H9 (cell line): ENCODE measurements around the gene CUEDC1. TPM values are rescaled to one million over a fixed set of nuclear protein-coding genes. Genes with fewer than 3 reads are reported as not detected.

ENCODE experiments used
- DNase-seq: peaks from one replicate; pipeline ENCODE4 v3.0.0-alpha.2; 2017
- H2AFZ ChIP-seq: one replicate; pipeline ENCODE4 v1.6.1; 2013; ENCODE audit warnings: mild to moderate bottlenecking, low read length, control low read depth, moderate library complexity
- H2AK5ac ChIP-seq: 2 replicates; pipeline ENCODE4 v1.6.1; 2013; ENCODE audit warnings: low read length, control low read depth, mixed read lengths; ENCODE audit not compliant: insufficient read length
- H2BK120ac ChIP-seq: one replicate; pipeline ENCODE4 v1.6.1; 2013; ENCODE audit warnings: low read depth, mild to moderate bottlenecking, low read length, control low read depth, inconsistent platforms; ENCODE audit not compliant: poor library complexity, severe bottlenecking
- H2BK12ac ChIP-seq: 2 replicates; pipeline ENCODE4 v1.6.1; 2013; ENCODE audit warnings: low read length, control low read depth, mixed read lengths, low read depth; ENCODE audit not compliant: insufficient read length
- H2BK15ac ChIP-seq: 2 replicates; pipeline ENCODE4 v1.6.1; 2013; ENCODE audit warnings: low read depth, low read length, control low read depth
- H2BK20ac ChIP-seq: one replicate; pipeline ENCODE4 v1.6.1; 2013; ENCODE audit warnings: low read depth, mild to moderate bottlenecking, low read length, control low read depth, inconsistent platforms; ENCODE audit not compliant: poor library complexity, severe bottlenecking
- H2BK5ac ChIP-seq: 2 replicates; pipeline ENCODE4 v1.6.1; 2013; ENCODE audit warnings: low read length, control low read depth, mixed read lengths; ENCODE audit not compliant: insufficient read length
- H3K14ac ChIP-seq: 2 replicates; pipeline ENCODE4 v1.6.1; 2013; ENCODE audit warnings: low read length, control low read depth; ENCODE audit not compliant: insufficient read depth
- H3K18ac ChIP-seq: 2 replicates; pipeline ENCODE4 v1.6.1; 2013; ENCODE audit warnings: low read depth, mild to moderate bottlenecking, mixed read lengths, low read length, control low read depth; ENCODE audit not compliant: insufficient read length
- H3K23ac ChIP-seq: 2 replicates; pipeline ENCODE4 v1.6.1; 2013; ENCODE audit warnings: low read length, control low read depth, mixed read lengths, low read depth; ENCODE audit not compliant: insufficient read length
- H3K23me2 ChIP-seq: 2 replicates; pipeline ENCODE4 v1.6.1; 2013; ENCODE audit warnings: low read depth, mild to moderate bottlenecking, mixed read lengths, low read length, control low read depth; ENCODE audit not compliant: insufficient read length, poor library complexity, severe bottlenecking
- H3K27ac ChIP-seq: 2 replicates; pipeline ENCODE4 v1.5.1; 2013; ENCODE audit warnings: low read length, control low read depth, mixed read lengths, low read depth; ENCODE audit not compliant: insufficient read length
- H3K27me3 ChIP-seq: 2 replicates; pipeline ENCODE4 v1.6.1; 2013; ENCODE audit warnings: low read length, control low read depth, inconsistent platforms; ENCODE audit not compliant: insufficient read depth
- H3K4ac ChIP-seq: 2 replicates; pipeline ENCODE4 v1.6.1; 2013; ENCODE audit warnings: low read depth, mild to moderate bottlenecking, control low read depth, inconsistent platforms, low read length, moderate library complexity
- H3K4me1 ChIP-seq: 2 replicates; pipeline ENCODE4 v1.6.1; 2013; ENCODE audit warnings: low read length, control low read depth, inconsistent platforms; ENCODE audit not compliant: insufficient read depth
- H3K4me2 ChIP-seq: 2 replicates; pipeline ENCODE4 v1.6.1; 2013; ENCODE audit warnings: low read length, control low read depth, mixed read lengths; ENCODE audit not compliant: insufficient read length, insufficient read depth
- H3K56ac ChIP-seq: 2 replicates; pipeline ENCODE4 v1.6.1; 2013; ENCODE audit warnings: low read depth, mild to moderate bottlenecking, mixed read lengths, low read length, control low read depth; ENCODE audit not compliant: insufficient read length
- H3K79me1 ChIP-seq: 2 replicates; pipeline ENCODE4 v1.6.1; 2013; ENCODE audit warnings: low read depth, mild to moderate bottlenecking, moderate library complexity, low read length, control low read depth, inconsistent platforms; ENCODE audit not compliant: insufficient read depth, poor library complexity, severe bottlenecking
- H3K79me2 ChIP-seq: 2 replicates; pipeline ENCODE4 v1.6.1; 2013; ENCODE audit warnings: low read length, control low read depth, inconsistent platforms; ENCODE audit not compliant: insufficient read depth
- H3K9ac ChIP-seq: 2 replicates; pipeline ENCODE4 v1.6.1; 2013; ENCODE audit warnings: low read length, control low read depth, mixed read lengths; ENCODE audit not compliant: insufficient read length; ENCODE audit errors: extremely low read depth
- H3K9me3 ChIP-seq: one replicate; pipeline ENCODE4 v1.6.1; 2013; ENCODE audit warnings: low read depth, low read length, inconsistent platforms; ENCODE audit not compliant: control insufficient read depth
- H3T11ph ChIP-seq: one replicate; pipeline ENCODE4 v1.6.1; 2013; ENCODE audit warnings: mild to moderate bottlenecking, low read length, control low read depth, inconsistent platforms
- H4K20me1 ChIP-seq: one replicate; pipeline ENCODE4 v1.6.1; 2013; ENCODE audit not compliant: control insufficient read depth, insufficient read length, insufficient read depth
- H4K5ac ChIP-seq: 2 replicates; pipeline ENCODE4 v1.6.1; 2013; ENCODE audit warnings: low read depth, mild to moderate bottlenecking, mixed read lengths, low read length, control low read depth; ENCODE audit not compliant: insufficient read length
- H4K8ac ChIP-seq: replicated peaks from 2 replicates; pipeline ENCODE4 v1.6.1; 2013; ENCODE audit warnings: low read length, control low read depth, mixed read lengths, low read depth; ENCODE audit not compliant: insufficient read length
- H4K91ac ChIP-seq: 2 replicates; pipeline ENCODE4 v1.6.1; 2013; ENCODE audit warnings: low read depth, mild to moderate bottlenecking, moderate library complexity, mixed read lengths, low read length, control low read depth; ENCODE audit not compliant: insufficient read length
- H3K27ac Mint-ChIP-seq, 3 experiments: 2 replicates in 2 of 3; 3 replicates in 1 of 3; pipeline ENCODE4 v1.8.0; 2020 to 2021; ENCODE audit warnings: mixed read lengths in 3 of 3, mild to moderate bottlenecking in 1 of 3, moderate library complexity in 1 of 3
- H3K27me3 Mint-ChIP-seq: 2 replicates; pipeline ENCODE4 v1.8.0; 2021; ENCODE audit warnings: low read depth, mild to moderate bottlenecking, moderate library complexity, mixed read lengths
- H3K36me3 Mint-ChIP-seq, 3 experiments: 2 replicates in 2 of 3; 3 replicates in 1 of 3; pipeline ENCODE4 v1.8.0; 2020 to 2021; ENCODE audit warnings: low read depth in 3 of 3, mixed read lengths in 3 of 3; ENCODE audit not compliant: insufficient read depth in 1 of 3
- H3K4me1 Mint-ChIP-seq, 2 experiments: 2 replicates each; pipeline ENCODE4 v1.8.0; 2020; ENCODE audit warnings: mixed read lengths in 2 of 2
- H3K4me3 Mint-ChIP-seq, 2 experiments: 2 replicates in 1 of 2; 3 replicates in 1 of 2; pipeline ENCODE4 v1.8.0; 2020 to 2021; ENCODE audit warnings: mild to moderate bottlenecking in 2 of 2, mixed read lengths in 2 of 2, moderate library complexity in 1 of 2
- H3K9me3 Mint-ChIP-seq, 2 experiments: 2 replicates in 1 of 2; 3 replicates in 1 of 2; pipeline ENCODE4 v1.8.0; 2020; ENCODE audit warnings: mild to moderate bottlenecking in 2 of 2, mixed read lengths in 2 of 2, moderate library complexity in 1 of 2
- WGBS: extraction: QIAGEN DNeasy Blood & Tissue Kit; methylation state at CpG from one replicate; pipeline ENCODE4 v1.1.7; 2013; ENCODE audit warnings: missing lambda C conversion rate, low lambda C conversion rate, mixed read lengths; ENCODE audit not compliant: insufficient read length; ENCODE audit errors: extremely low coverage; 5-methylcytosine and 5-hydroxymethylcytosine counted together
- total RNA-seq: library from RNA; stranded (reverse); gene quantifications from 2 replicates; pipeline ENCODE4 v1.2.1, GENCODE V29; 2021
- TF ChIP-seq, protein P1 (sequence below): fragments of 200-600 bp; sonication (generic); conservative IDR thresholded peaks from 3 replicates; pipeline ENCODE4 v1.8.0; 2021; ENCODE audit warnings: antibody characterized with exemption, mild to moderate bottlenecking

Gene CUEDC1
- total RNA-seq, 1 experiment from 2014 or later = 7.3 TPM

DNA sequence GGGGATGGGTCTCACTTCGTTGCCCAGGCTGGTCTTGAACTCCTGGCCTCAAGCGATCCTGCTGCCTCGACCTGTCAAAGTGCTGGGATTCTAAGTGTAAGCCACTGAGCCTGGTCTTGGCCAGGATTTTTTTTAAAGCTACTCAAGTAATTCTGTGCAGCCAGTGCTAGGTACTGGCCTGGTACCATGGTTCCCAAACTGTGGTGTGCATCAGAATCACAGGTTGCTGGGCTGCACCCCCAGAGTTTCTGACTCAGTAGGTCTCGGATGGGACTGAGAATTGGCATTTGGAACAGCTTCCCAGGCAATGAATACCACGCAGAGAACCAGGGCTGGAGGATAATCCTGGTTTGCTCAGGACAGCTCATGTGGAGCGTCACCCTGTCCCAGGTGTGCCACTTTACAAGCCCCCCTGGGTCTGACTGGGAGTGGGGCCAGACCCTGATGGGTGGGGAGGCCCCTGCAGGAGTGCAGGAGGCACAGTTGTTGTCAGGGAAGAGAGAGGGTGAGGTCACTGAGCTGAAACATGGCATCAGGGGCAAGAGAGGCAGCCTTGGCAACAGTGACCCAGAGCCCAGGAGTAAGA lies 94.7 kb downstream of the CUEDC1 start:
- peaks cover 9% of the 10 kb centered on the region for H3K23me2 ChIP-seq
- H3K56ac ChIP-seq = no peak overlapping the region
- no peak overlapping the region for H3K27ac ChIP-seq
- H3K18ac ChIP-seq = no peak overlapping the region
- H2AK5ac ChIP-seq = no peak overlapping the region
- H3K36me3 Mint-ChIP-seq = no peaks in the 10 kb centered on the region
- H4K91ac ChIP-seq = no peak overlapping the region
- no peak overlapping the region for H4K5ac ChIP-seq
- no peak overlapping the region for H2BK20ac ChIP-seq
- H2BK15ac ChIP-seq = no peak overlapping the region
- no peak overlapping the region; a peak in 1 of 7 replicates for H3K27ac Mint-ChIP-seq
- DNase-seq = peak; percentile 31
- H3K4me1 Mint-ChIP-seq = peaks cover 34 to 42% of the 10 kb centered on the region in 2 experiments
- peaks cover 2% of the 10 kb centered on the region; the same call in 1 of the 2 replicates for H3K4me1 ChIP-seq
- no peak overlapping the region for H3K14ac ChIP-seq
- peaks cover 59% of the 10 kb centered on the region for H3K27me3 Mint-ChIP-seq
- H3K9ac ChIP-seq = no peak overlapping the region
- H3K79me1 ChIP-seq = no peaks in the 10 kb centered on the region
- no peak overlapping the region for H3T11ph ChIP-seq
- H3K4ac ChIP-seq = no peak overlapping the region
- no CpG with 5 or more reads among the region's 6 CpGs for whole genome bisulfite sequencing
- TF ChIP-seq, protein P1, sequence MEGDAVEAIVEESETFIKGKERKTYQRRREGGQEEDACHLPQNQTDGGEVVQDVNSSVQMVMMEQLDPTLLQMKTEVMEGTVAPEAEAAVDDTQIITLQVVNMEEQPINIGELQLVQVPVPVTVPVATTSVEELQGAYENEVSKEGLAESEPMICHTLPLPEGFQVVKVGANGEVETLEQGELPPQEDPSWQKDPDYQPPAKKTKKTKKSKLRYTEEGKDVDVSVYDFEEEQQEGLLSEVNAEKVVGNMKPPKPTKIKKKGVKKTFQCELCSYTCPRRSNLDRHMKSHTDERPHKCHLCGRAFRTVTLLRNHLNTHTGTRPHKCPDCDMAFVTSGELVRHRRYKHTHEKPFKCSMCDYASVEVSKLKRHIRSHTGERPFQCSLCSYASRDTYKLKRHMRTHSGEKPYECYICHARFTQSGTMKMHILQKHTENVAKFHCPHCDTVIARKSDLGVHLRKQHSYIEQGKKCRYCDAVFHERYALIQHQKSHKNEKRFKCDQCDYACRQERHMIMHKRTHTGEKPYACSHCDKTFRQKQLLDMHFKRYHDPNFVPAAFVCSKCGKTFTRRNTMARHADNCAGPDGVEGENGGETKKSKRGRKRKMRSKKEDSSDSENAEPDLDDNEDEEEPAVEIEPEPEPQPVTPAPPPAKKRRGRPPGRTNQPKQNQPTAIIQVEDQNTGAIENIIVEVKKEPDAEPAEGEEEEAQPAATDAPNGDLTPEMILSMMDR = no peak
- no peak overlapping the region for H3K23ac ChIP-seq
- H2BK5ac ChIP-seq = no peak overlapping the region
- H3K4me2 ChIP-seq = peak overlapping the region; percentile 86
- peak overlapping the region; percentile 70 to 84; a peak in 4 of 5 replicates for H3K4me3 Mint-ChIP-seq
- no peak overlapping the region for H4K8ac ChIP-seq
- no peak overlapping the region for H2BK120ac ChIP-seq
- H2BK12ac ChIP-seq = no peak overlapping the region
- peaks cover 5% of the 10 kb centered on the region; the same call in 1 of the 2 replicates for H3K27me3 ChIP-seq
- no peaks in the 10 kb centered on the region for H3K9me3 ChIP-seq
- no peaks in the 10 kb centered on the region for H3K9me3 Mint-ChIP-seq
- no peak overlapping the region for H2AFZ ChIP-seq
- no peaks in the 10 kb centered on the region for H3K79me2 ChIP-seq
- no peaks in the 10 kb centered on the region for H4K20me1 ChIP-seq
